HL-60 (cell line): Measurements from ENCODE around the gene CT55.

Experiments
- CTCF ChIP-seq: IDR thresholded peaks from one replicate; pipeline ENCODE4 v1.5.1; 2011; ENCODE audit warnings: low read length, control low read depth, inconsistent platforms; ENCODE audit not compliant: insufficient read depth
- GABPA ChIP-seq: IDR thresholded peaks from 2 replicates; pipeline ENCODE4 v1.6.1; 2012; ENCODE audit warnings: low read depth
- POLR2AphosphoS5 ChIP-seq: IDR thresholded peaks from 2 replicates; pipeline ENCODE4 v1.6.1; 2012; ENCODE audit warnings: low read depth
- REST ChIP-seq: IDR thresholded peaks from 2 replicates; pipeline ENCODE4 v1.6.1; 2012; ENCODE audit warnings: low read depth; ENCODE audit not compliant: insufficient replicate concordance
- SPI1 ChIP-seq: IDR thresholded peaks from 2 replicates; pipeline ENCODE4 v1.6.1; 2012; ENCODE audit warnings: low read depth, mild to moderate bottlenecking, borderline replicate concordance

GRCh38 chrX:135185795-135186443 lies 14.7 kb upstream of the CT55 start:
- TF ChIP-seq CTCF, result peak; percentile 18
- no peak for TF ChIP-seq POLR2AphosphoS5
- no peak for TF ChIP-seq REST
- no peak for TF ChIP-seq GABPA
- no peak for TF ChIP-seq SPI1
